Measurements from ENCODE around the gene PRRC2B.

The PRRC2B gene

GRCh38 chr9:131477367-131477766, 83.5 kb downstream of the PRRC2B start:
- peaks cover 20% of the 10 kb centered on the region for H3K36me3 ChIP-seq (replicated peaks; ENCODE audit: insufficient read depth, low read length)
- no peaks in the 10 kb centered on the region for H3K9me2 ChIP-seq (replicated peaks; ENCODE audit: insufficient read depth, low read length)
- H3K4me3 ChIP-seq (ENCODE audit: low read length), result no peak overlapping the region
- no peak overlapping the region for H3K27ac ChIP-seq (ENCODE audit: low read length)
- peaks cover 16% of the 10 kb centered on the region for H3K4me1 ChIP-seq (ENCODE audit: low read length)
- no peak for DNase-seq
- peaks cover 83% of the 10 kb centered on the region for H3K79me2 ChIP-seq (ENCODE audit: low read length)
- TF ChIP-seq EZH2phosphoT487 (IDR thresholded peaks at IDR 0.05; ENCODE audit: low read length) (no peak), EZH2 (optimal IDR thresholded peaks at IDR 0.05; ENCODE audit: low read depth, low read length) (no peak), CTCF (IDR thresholded peaks at IDR 0.05; ENCODE audit: low read length) (no peak)
- H3K27me3 ChIP-seq (replicated peaks; ENCODE audit: insufficient read depth, low read length), result no peaks in the 10 kb centered on the region
- peaks cover 10% of the 10 kb centered on the region for H3F3A ChIP-seq (ENCODE audit: insufficient read depth, low read length)
- H3K9ac ChIP-seq (ENCODE audit: low read length), result no peak overlapping the region
- H3K9me3 ChIP-seq (replicated peaks; ENCODE audit: insufficient read depth, low read length), result no peaks in the 10 kb centered on the region
- no peak overlapping the region for H2AFZ ChIP-seq (ENCODE audit: low read length)
- H3K4me2 ChIP-seq (ENCODE audit: low read depth, low read length), result no peak overlapping the region
- no peaks in the 10 kb centered on the region; the same call in 1 of the 2 replicates for H4K20me1 ChIP-seq (ENCODE audit: insufficient read depth, low read length)

- Histone ChIP-seq H3K9me2 (replicated peaks; ENCODE audit: insufficient read depth, low read length) (no peaks in the 10 kb centered on the region), H3K4me3 (ENCODE audit: low read length) (no peak overlapping the region), H3K79me2 (ENCODE audit: low read length) (peaks cover 83% of the 10 kb centered on the region), H4K20me1 (ENCODE audit: insufficient read depth, low read length) (no peaks in the 10 kb centered on the region), H3K9ac (ENCODE audit: low read length) (no peak overlapping the region), H3K27ac (ENCODE audit: low read length) (no peak overlapping the region), H3K9me3 (replicated peaks; ENCODE audit: insufficient read depth, low read length) (no peaks in the 10 kb centered on the region), H3K27me3 (replicated peaks; ENCODE audit: insufficient read depth, low read length) (no peaks in the 10 kb centered on the region), H2AFZ (ENCODE audit: low read length) (no peak overlapping the region), H3K36me3 (replicated peaks; ENCODE audit: insufficient read depth, low read length) (peaks cover 20% of the 10 kb centered on the region), H3K4me2 (ENCODE audit: low read depth, low read length) (no peak overlapping the region), H3F3A (ENCODE audit: insufficient read depth, low read length) (peaks cover 10% of the 10 kb centered on the region), H3K4me1 (ENCODE audit: low read length) (peaks cover 16% of the 10 kb centered on the region)
- no peak for DNase-seq
- no peak for TF ChIP-seq CTCF (IDR thresholded peaks at IDR 0.05; ENCODE audit: low read length)
- no peak for TF ChIP-seq EZH2 (optimal IDR thresholded peaks at IDR 0.05; ENCODE audit: low read depth, low read length)
- TF ChIP-seq EZH2phosphoT487 (IDR thresholded peaks at IDR 0.05; ENCODE audit: low read length), result no peak
These were observed 84.0 kb downstream of the PRRC2B start for GRCh38 chr9:131477816-131478419.

GRCh38 chr9:131478421-131478868, 84.6 kb downstream of the PRRC2B start:
- Histone ChIP-seq H3K36me3 (replicated peaks; ENCODE audit: insufficient read depth, low read length) (peaks cover 18% of the 10 kb centered on the region), H3F3A (ENCODE audit: insufficient read depth, low read length) (peaks cover 10% of the 10 kb centered on the region), H3K4me1 (ENCODE audit: low read length) (peaks cover 16% of the 10 kb centered on the region), H3K9me2 (replicated peaks; ENCODE audit: insufficient read depth, low read length) (no peaks in the 10 kb centered on the region), H4K20me1 (ENCODE audit: insufficient read depth, low read length) (no peaks in the 10 kb centered on the region), H2AFZ (ENCODE audit: low read length) (no peak overlapping the region), H3K9ac (ENCODE audit: low read length) (no peak overlapping the region), H3K4me3 (ENCODE audit: low read length) (no peak overlapping the region), H3K27ac (ENCODE audit: low read length) (no peak overlapping the region), H3K79me2 (ENCODE audit: low read length) (peaks cover 82% of the 10 kb centered on the region), H3K27me3 (replicated peaks; ENCODE audit: insufficient read depth, low read length) (no peaks in the 10 kb centered on the region), H3K4me2 (ENCODE audit: low read depth, low read length) (no peak overlapping the region), H3K9me3 (replicated peaks; ENCODE audit: insufficient read depth, low read length) (no peaks in the 10 kb centered on the region)
- no peak for DNase-seq
- TF ChIP-seq EZH2phosphoT487 (IDR thresholded peaks at IDR 0.05; ENCODE audit: low read length) (no peak), CTCF (IDR thresholded peaks at IDR 0.05; ENCODE audit: low read length) (peak; percentile 34; the same call in 1 of the 2 replicates), EZH2 (optimal IDR thresholded peaks at IDR 0.05; ENCODE audit: low read depth, low read length) (no peak)
